GM10266 (cell line): ENCODE results near the gene TIGAR.

ENCODE experiments used
- DNase-seq: peaks from one replicate; pipeline ENCODE4 v3.0.0; 2012; ENCODE audit errors: extremely low spot score
- CTCF ChIP-seq: IDR thresholded peaks from 2 replicates; pipeline ENCODE4 v1.5.1; 2012; ENCODE audit warnings: mild to moderate bottlenecking, low read depth; ENCODE audit not compliant: control insufficient read depth, insufficient read depth; ENCODE audit errors: missing control alignments

The TIGAR gene

GRCh38 chr12:4278329-4279197 is 42.5 kb upstream of the TIGAR start:
- TF ChIP-seq CTCF = no peak
- no peak for DNase-seq

- TF ChIP-seq CTCF = no peak
- no peak for DNase-seq
Measured at GRCh38 chr12:4279198-4279690, 41.8 kb upstream of the TIGAR start.

- DNase-seq = no peak
- TF ChIP-seq CTCF = no peak
Measured at GRCh38 chr12:4280351-4281163, 40.5 kb upstream of the TIGAR start.

- no peak for TF ChIP-seq CTCF
- no peak for DNase-seq
Measured at GRCh38 chr12:4281173-4281654, 39.8 kb upstream of the TIGAR start.

- DNase-seq = no peak
- TF ChIP-seq CTCF = no peak
Measured at GRCh38 chr12:4282103-4282891, 38.7 kb upstream of the TIGAR start.

- no peak for DNase-seq
- no peak for TF ChIP-seq CTCF
Measured at GRCh38 chr12:4282892-4283511, 38.0 kb upstream of the TIGAR start.
